Stimulated activated CD4-positive, alpha-beta T cell treated with anti-CD3 and anti-CD28 coated beads, Interleukin-1b, Interleukin-23, amount 100 ng/mL, for 24 hours (primary cell): ENCODE data around the gene PLK4.

Experiments
- DNase-seq, 4 experiments: peaks; one replicate each; pipeline ENCODE4 v3.0.0-alpha.2; 2020; ENCODE audit warnings: low read depth in 4 of 4, low spot score in 1 of 4

PLK4 gene

GRCh38 chr4:127880763-127881562 is at the start of gene PLK4:
TSS of gene PLK4 (plus strand) at chr4:127880893. CDS start at chr4:127881135, 242 bp downstream.
- DNase-seq = peak; percentile 78 to 91 (median 90)

GRCh38 chr4:127832585-127832984 is 48.1 kb upstream of the PLK4 start:
- no peak for DNase-seq

GRCh38 chr4:127843704-127844600 is 36.7 kb upstream of the PLK4 start:
- no peak for DNase-seq

- DNase-seq = no peak
These were observed 36.0 kb upstream of the PLK4 start for GRCh38 chr4:127844601-127845116.

- no peak for DNase-seq
These were observed 34.6 kb upstream of the PLK4 start for GRCh38 chr4:127846061-127846460.

GRCh38 chr4:127846765-127847164 is 33.9 kb upstream of the PLK4 start:
- no peak for DNase-seq

- no peak for DNase-seq
These were observed 31.0 kb upstream of the PLK4 start for GRCh38 chr4:127849505-127850234.

GRCh38 chr4:127852661-127853060 is 28.0 kb upstream of the PLK4 start:
- DNase-seq = no peak

- DNase-seq = no peak
These were observed 24.4 kb upstream of the PLK4 start for GRCh38 chr4:127856196-127856812.

- DNase-seq = no peak
These were observed 23.8 kb upstream of the PLK4 start for GRCh38 chr4:127856813-127857447.

- no peak for DNase-seq
These were observed 23.1 kb upstream of the PLK4 start for GRCh38 chr4:127857641-127858040.

- DNase-seq = no peak
These were observed 12.5 kb upstream of the PLK4 start for GRCh38 chr4:127868196-127868595.

- DNase-seq = no peak
These were observed 10.4 kb upstream of the PLK4 start for GRCh38 chr4:127870281-127870680.

- DNase-seq = no peak
These were observed 10.0 kb upstream of the PLK4 start for GRCh38 chr4:127870688-127871087.

GRCh38 chr4:127875791-127876190 is 4.9 kb upstream of the PLK4 start:
- DNase-seq = no peak

- DNase-seq = no peak
These were observed 821 bp downstream of the PLK4 start for GRCh38 chr4:127881563-127881864.

GRCh38 chr4:127888559-127888958 is 7.9 kb downstream of the PLK4 start:
- no peak for DNase-seq

GRCh38 chr4:127889903-127890302 is 9.2 kb downstream of the PLK4 start:
- no peak for DNase-seq

- no peak for DNase-seq
These were observed 15.4 kb downstream of the PLK4 start for GRCh38 chr4:127896069-127896468.

- DNase-seq = no peak
These were observed 15.8 kb downstream of the PLK4 start for GRCh38 chr4:127896528-127896927.
